Islet of Langerhans (tissue), 1 donor: ENCODE data around the gene PTPN13.
A peak's percentile ranks its signal among the peaks of the same experiment; 100 is the strongest.

Experiments used
- FAIRE-seq: peaks from one replicate; lab custom pipeline; 2011; peaks lifted over from hg19 to GRCh38; lab: Jason Lieb, UNC

PTPN13 gene

DNA sequence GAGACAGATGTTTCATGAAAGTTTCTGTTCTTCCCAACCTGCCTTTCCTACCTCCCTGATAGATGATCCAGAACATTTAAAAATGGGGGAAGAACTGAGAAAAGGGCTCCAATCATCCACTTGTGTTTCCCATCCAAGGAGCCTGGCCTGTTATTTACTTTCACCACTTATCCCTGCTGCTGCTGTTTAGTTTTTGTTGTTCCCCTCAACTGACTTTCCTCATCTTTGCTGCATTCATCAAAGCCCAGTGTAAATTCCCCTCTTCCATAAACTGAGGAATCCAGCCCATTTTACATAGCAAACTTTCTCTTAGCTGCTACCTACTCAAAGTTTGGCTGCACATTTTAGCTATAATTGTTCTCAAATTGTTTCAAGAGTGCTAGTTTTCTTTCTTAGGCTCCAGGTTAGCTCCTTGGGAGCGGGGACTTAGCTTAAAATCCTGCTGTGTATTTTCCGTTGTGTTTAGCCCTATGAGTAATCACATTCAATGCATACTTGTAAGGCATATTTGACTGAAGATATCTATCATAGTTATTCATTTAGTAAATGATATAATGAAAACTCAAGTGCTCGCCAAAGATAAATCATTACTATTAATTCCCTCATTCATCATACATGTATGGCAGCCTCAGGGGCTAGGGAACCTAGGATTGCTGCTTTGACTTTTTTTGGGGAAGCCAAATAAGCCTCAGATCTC lies 1.4 kb upstream of the PTPN13 start:
- FAIRE-seq, result no peak

DNA sequence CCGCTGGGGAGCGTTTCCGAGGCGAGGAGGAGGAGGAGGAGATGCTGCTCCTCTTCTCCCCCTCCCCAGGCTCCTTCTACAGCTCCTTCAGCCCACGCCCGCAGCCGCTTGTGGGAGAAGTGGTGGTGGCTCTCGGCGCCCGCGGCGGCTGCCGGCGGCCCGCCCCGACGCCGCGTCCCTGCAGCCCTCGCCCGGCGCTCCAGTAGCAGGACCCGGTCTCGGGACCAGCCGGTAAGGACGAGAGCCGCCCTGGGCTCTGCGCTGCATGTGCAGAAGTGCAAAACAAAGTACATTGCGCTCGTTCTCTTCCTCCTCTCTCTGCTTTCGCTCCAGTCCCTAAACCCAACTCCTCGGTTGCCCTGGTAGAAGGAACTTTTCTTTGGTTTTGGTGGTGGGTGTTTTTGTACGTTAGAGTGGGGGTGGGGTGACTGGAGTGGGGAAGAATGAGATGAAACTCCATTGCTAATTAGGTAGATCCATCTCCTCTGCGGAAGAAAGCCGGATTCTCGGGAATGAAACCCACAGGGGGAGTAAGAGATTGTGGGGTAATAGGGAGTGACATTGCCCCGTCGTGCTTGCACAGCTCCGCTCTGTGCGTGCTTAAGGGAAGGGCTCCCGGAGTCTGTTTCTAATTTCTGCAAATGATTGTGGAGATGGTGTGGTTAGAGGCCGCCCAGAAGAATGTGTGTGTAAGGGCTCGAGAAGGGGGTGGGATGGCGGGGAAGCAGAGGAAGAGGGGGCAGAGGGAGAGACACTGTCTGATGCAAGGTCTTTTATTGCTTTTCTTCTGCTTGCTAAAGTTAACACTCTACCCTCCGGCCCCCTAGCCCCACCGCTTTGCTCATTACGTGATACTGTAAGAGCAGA lies 677 bp downstream of the PTPN13 start:
- no peak for FAIRE-seq

DNA sequence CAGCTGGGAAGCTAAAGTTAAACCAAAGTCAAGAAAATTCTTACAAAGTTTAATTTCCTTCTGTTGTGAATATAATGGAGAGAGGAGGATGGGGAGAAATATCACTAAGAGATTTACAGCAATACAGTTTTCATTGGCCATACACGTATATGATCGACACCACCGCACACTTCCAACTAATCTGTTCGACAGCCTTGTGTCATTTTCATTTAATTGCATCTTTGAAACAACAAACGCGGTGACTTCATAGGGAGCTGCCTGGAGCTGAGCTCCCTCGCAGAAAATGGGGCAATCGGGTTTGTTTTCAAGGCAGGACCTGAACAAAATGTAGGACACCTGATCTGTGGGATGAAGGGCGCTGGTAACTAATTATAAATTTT lies 1.3 kb downstream of the PTPN13 start:
- FAIRE-seq, result peak; percentile 24

DNA sequence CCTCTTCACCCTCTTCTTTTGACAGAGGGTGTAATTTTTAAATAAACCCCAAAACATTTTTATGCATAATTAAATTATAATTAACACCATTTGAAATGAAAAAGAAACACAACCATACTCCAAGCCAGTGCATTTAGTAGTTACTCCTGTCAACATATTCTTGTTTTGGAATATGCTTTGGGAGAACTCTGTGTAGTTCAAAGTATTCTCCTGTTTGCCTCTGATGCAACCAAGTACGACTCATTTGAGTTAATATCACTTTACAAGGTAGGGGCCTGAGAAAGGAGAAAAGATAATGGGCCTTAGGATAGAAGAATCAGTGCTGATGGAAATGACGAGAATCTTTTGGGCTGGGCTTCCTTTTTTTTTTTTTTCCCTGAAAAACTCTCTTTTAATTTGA lies 2.7 kb downstream of the PTPN13 start:
- peak; percentile 88 for FAIRE-seq

DNA sequence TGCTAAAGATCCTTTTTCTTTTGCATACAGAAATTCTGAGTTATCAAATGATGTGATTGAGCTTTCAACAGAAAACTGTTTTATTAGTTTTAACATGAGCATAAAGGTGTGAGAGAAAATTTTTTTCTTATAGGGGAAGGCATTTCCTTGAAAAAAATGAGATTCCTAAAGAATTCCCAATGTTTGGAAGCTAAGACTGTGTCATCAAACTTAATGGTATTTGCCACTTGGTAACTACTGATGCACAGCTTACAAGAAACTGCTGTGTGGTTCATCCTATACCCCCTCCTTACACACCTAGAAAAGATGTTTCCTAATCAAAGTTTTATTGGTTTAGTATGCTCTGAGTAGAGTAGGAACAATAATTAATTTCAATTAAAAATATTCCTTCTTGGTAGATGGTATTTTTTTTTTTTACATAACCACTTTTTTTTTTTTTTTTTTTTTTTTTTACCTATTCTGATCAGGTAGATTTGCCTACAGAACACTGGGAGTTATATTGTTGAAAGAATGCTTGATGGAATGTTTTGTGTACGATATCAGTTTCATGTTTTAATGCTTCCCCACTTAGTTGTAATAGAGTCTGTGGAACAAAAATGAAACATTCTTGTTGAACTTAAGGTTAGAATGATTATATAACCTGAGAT lies 6.0 kb downstream of the PTPN13 start:
- FAIRE-seq, result no peak

DNA sequence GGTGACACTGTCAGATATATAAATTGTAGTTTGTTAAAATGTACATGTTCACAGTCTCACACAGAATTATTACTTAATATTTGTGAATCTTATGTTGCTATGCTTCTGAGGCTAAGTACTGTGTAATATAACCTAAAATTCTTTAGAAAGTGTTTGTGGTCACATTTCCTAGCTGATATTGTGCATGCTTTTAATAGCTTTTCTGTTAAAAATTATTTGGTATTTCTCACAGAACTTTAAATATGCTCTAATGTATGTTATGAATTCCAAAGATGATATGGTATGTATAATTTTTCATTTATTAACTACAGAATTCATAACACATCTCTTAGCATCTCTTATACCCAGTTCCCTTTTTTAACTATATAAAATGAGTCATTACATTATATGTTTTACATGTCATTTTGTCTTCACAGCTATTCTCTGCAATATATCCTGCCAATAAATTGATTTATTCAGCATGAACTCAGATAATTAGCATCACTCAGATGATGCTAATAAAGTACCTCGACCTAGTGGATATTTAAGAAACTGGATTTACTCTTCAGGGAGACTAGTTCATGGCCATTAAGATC lies 9.3 kb downstream of the PTPN13 start:
- FAIRE-seq, result peak; percentile 56

DNA sequence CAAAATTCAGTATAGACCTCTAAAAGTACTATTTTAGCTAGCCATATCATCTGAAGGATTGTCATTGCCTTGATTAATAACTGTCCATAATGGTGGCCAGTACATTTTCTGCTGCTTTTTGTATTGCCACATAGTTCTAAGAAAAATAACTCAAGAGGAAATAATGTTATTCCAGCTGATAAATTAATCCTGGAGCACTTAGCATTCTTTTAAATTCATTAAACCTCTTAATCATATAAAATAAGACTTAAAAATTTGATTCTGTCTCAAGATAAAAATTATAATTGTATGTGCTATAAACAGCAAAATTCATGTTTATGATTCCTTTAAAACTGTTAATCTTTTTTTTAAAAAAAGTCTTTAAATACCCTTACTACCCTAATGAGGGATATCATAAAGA lies 12.7 kb downstream of the PTPN13 start:
- FAIRE-seq, result peak; percentile 30

DNA sequence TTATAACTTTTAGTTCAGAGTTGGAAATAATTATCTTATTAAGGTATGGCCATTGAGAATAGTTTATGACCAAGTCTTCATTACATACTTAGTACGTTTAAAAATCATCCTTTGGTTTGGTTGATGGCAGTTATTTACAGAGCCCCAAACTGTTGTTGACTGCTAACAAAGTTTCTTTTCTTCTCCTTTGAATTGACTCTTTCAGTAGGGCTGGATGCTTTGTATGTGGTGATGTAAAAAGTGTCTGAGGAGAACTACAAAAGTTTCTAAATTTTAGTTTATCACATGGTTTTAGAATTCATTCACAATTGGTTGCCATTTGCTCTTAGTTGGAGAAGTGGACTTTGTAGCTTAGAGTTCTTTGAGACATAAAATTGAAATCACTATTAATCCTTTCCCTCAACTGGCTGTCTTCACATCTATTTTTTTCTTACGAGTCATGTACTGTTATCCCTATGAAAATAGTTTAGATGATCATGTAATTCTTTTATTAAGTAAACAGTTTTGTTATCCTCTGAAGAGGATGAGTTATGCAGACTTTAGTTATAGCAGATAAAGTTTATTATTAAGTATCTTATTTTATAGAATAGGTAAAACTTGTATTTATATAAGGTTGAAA lies 14.8 kb downstream of the PTPN13 start:
- no peak for FAIRE-seq

DNA sequence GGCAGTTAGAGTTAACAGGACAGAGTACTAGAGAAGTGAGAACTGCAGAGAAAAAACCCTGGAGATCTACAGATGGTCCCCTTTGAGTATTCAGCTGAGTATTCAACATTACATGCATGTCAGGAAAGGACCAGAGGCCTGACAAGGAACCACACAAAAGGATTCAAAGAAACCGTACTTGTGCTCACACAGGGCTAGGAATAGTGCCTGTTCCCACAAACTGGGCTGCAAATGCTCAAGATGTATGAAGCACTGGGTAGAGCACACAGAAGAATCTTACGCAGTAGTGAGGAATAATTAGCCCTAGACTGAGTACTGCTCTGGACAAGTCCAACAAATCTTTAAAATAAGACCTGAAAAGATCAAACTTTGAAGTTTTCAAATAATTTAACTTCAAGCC lies 17.6 kb downstream of the PTPN13 start:
- no peak for FAIRE-seq

DNA sequence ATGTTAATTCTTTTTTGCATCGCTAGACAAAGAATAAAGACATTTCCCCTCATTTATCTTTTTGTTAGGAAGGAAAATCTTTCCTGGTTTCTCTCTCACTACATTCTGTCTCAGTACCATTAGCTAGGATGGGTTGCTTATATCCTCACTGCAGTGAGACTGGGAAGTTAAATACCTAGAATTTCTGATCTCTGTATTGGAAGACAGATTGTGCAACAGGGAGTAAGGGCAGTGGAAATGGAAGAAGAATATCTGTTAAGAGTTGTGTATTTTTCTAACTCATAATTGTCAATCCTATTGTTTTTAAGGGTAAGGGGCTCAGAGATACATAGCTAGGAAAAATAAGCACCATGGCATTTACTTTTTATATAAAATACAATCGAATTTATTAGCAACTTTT lies 19.6 kb downstream of the PTPN13 start:
- no peak for FAIRE-seq

DNA sequence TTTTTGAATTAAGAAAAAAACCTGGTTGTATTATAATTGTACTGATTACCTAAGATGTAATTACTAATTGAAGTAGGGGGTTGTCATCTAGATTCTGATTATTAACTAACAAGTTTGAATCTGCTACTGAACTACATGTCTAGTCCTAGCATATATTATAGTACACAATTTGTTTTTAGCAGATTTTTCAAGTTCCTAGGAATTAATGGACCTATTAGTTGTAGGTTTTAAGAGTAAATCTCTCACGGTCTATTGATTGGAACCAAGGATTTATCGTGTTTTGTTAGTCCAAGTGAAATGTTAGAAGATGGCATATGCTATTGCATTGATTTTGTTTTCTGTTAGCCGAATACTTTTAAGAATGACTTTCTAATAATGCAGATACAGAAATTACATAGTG lies 20.8 kb downstream of the PTPN13 start:
- FAIRE-seq, result no peak

DNA sequence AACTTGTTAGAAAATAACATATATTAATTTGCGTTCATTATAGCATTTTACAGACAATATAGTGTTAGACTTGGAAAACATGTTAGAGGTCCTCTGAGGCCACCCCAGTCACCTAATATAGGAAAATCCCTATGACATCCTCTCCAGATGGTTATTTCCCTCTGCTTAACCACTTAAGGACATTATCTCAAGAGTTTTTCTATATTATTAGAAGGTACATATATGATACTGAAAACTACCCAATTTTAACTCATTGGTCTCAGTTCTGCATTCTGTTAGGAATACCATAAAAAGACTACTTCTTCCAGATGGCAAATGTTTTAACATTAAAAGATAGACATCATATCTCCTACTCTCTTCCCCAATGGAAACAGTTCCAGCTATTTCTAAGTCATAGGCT lies 21.4 kb downstream of the PTPN13 start:
- FAIRE-seq, result no peak

DNA sequence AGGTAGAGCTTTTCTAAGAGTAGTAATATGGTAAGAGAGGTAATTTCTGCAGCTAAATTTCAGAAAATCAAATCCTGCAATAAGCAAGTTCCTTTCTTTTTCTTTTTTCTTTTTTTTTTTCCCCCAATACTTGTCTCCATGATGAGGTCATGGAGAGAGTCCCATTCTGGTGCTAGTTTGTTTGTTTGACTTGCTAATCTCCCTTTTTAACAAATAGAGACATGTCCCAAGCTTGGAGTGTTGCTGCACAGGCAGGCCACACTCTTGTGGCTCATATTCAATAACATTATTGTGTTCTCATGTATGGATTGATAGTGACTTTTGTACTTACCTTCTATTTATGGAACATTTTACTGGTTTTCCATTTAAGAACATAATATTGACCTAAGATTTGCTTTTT lies 25.5 kb downstream of the PTPN13 start:
- FAIRE-seq, result no peak

DNA sequence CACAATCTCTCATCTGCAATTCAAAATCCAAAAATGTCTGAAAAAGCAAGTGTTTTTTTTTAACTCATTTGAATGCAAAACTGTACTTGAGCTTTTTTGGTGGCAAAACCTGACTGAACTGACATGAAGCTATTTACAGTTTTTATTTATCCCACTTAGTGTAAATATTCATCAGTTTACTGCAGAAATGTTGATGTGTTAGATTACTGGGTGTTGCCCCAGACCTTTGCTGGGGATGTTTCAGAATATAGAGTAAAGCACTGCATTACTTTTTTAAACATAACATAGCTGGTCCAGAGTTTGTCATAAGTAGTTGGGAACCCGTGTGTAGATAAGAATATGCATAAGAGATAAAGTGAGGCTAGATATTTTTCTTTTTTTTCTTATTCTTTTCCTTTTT lies 27.3 kb downstream of the PTPN13 start:
- FAIRE-seq, result no peak

DNA sequence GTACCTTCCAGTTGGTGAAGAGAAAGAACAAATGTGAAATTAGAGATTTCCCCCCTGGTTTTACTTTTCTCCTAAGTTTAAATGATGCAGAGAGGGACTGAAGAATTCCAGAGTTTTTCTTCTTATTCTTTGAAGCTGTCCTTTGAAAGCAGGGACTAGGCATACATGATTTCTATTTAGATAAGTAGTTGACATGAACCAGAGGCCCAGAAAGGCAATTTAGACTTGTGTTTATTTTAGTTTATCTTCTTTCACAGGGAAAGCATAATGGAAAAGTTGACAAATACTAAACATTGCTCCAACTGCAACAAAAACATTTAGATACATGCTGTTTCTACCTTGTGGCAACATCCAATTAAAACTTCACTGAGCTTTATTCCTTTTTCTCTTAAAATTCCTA lies 32.0 kb downstream of the PTPN13 start:
- no peak for FAIRE-seq

DNA sequence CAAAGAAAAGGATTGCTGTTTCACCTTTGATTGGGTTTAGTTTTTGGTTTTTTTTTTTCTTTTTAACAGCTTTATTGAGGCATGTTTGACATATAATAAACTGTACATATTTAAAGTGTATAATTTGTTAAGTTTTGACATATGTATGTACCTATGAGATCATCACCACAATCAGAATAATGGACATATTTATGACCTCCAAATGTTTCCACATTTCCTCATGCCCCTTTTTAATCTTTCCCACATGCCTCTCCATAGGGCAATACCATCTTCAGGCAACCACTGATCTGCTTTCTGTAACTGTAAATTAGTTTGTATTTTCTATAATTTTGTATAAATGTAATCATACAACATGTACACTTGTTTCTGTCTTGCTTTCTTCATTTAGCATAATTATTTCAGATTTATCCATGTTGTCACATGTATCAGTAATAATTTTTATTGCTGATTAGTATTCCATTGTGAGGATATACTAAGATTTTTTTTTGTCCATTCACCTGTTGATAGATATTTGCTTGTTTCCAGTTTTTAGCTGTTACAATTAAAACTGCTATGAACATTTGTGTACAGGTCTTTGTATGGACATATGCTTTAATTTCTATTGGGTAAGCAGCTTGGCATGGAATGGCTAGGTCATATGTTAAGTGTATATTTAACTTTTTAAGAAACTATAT lies 33.5 kb downstream of the PTPN13 start:
- FAIRE-seq, result peak; percentile 38

DNA sequence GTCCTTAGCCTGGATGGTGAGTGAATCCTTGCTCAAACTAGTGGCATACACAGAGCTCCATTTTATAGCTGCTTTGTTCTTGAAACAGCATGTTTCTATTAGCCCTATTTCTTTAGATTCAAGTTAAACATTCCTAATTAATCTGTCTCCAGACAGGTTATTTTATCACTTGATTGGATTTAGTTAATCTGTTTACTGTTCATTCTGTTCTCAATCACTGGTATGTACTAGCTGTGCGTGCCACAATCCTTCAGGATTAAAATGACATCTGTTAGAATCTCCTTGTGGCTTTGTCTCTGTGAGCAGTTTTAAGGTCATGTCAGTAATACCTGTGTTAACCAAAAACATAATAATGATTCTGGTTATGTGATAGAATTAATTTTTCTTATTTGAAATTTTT lies 36.5 kb downstream of the PTPN13 start:
- no peak for FAIRE-seq

DNA sequence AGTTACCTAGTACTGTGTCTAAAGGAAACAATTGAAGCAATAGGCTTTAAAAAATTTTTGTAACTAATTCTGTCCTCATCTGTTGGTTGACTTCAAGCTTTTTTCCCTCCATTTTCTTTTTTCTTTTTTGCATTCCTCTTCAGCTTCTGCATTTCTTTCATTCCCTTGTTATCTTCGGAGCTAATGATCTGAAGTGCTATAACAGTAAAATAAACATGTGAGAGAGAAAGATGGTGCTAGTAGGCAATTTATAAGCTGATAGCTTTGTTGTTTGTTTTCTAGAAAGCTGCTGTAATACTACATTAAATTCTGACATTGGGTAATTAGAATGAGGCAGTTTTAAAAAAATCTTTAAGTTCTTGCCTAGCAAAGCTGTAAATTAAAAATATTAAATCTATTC lies 37.1 kb downstream of the PTPN13 start:
- FAIRE-seq, result no peak

DNA sequence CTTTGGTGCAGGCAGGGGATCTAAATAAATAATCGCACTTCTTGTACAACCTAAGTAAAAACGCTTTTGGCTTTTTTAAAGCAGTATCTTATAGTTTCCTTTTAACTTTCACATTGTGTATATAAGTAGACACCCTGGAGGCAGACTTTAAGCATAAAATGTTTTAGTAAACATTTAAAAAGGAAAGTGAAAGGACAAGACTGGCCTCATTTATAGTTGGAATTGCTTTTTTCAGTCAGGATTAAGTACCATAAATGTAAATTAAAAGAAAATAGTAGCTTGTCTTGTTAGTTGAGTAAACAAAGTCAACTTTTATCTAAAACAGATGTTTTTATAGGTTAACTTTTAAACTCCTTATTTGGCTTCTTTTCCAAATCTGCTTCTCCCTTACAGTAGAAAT lies 39.7 kb downstream of the PTPN13 start:
- FAIRE-seq, result peak; percentile 33

DNA sequence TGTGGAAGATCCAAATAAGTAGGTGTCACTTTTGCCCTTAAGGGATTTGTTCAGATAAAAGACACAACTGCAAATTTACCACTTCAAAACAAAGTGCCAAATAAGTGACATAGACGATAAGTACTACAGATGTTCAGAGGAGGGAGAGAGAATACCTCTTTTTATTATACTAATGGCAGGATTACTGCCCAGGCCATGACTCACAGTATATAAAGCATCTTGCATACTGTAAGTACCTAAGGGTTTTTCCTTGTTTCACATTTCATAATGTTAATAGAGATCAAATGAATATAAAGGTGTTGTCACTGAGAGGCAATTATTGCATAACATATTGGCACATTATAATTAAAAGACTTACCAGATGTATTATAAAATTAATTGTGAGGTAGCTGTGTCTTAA lies 46.4 kb downstream of the PTPN13 start:
- FAIRE-seq, result no peak

DNA sequence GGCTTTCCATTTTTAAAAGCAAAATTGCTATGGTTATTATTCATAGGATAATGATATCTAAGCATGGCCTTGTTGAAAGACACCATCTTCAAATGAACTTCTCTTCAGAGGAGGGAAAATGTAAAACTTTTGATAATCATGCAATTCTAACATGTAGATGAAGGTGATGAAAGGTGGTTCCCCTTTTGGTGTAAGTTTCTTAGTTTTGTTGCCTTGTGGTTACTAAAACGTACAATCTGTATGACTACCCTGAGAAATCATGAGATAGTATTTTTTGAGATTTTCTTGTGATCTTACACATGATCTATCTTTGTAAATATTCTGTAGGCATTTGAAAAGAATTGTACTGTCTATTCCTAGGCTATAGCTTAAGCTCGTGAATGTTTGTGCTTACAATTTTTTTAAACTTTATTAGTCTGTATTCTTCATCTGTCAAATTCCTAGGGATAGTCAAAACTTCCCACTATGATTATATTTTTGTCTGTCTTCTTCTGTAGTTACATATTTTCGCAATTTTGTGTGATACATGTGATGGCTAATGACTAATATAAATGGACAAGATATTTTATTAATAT lies 47.5 kb downstream of the PTPN13 start:
- no peak for FAIRE-seq

DNA sequence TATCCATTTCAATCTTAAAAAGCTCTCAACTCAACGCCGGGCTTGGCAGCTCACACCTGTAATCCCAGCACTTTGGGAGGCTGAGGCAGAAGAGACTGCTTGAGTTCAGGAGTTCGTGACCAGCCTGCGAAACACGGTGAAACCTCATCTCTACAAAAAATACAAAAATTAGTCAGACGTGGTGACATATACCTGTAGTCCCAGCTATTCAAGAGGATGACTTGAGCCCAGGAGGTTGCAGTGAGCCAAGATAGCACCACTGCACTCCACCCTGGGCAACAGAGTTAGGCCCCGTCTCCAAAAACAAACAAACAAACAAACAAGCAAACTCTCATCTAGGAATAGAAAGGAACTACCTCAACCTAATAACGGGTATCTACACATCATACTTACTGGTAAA lies 50.8 kb downstream of the PTPN13 start:
- FAIRE-seq, result no peak
